G401.6 (cell line): Measurements from ENCODE around the gene PARD3.

Experiments used
- FAIRE-seq: peaks from 2 replicates; lab custom pipeline; 2012; peaks lifted over from hg19 to GRCh38; lab: Jason Lieb, UNC

PARD3 gene

DNA sequence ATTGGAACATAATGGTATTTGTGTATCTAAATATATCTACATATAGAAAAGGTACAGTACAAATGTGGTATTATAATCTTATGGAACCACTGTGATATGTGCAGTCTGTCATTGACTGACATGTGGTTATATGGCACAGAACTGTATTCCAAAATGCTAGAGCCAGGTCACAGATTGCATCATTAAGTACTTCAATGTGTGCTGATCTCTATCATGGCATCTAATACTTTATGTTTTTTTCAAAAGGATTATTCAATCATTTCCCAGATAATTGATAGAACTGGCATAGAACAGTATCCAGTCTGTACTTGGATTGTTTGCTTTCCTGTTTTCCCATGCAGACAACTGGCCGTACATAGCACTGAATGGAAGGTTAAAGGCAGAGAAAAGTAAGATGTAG, 662.7 kb downstream of the PARD3 start:
- no peak for FAIRE-seq

- FAIRE-seq = no peak
Observed at GRCh38 chr10:34151931-34152330, 663.2 kb downstream of the PARD3 start.

DNA sequence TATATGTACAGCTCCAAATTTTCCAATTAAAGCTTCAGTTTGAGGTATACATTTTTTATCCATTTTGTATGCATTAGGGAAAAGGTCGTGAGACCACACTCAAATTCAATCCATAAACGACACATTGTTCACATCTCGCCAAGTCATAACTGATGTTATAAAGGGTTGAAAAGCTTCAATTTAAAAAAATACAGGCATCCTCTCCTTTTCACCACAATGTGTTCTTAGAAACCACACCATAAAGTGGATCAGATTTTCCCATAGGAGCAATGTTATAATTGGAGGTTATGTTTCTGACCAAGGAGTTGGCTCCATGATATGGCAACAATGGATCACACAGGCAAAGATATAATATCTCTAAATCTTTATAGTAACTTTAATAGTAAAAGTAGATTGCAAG, 663.6 kb downstream of the PARD3 start:
- FAIRE-seq = no peak

GRCh38 chr10:34150103-34150502, 665.0 kb downstream of the PARD3 start:
- FAIRE-seq = no peak

DNA sequence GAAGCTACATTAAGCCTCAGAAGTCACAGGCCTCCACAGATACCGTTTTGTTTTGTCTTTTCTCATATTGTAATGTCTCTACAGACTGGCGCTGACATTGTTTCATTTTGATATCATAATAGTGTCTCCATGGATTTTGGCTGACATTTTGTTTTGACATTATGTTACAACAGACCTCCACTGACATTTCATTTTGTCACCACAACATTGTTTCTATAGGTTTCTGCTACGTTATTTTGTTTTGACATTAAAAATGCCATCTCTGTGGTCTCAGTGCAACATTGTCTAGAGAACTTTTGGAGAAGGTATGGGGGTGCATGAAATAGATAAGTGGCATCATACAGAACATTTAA, 666.8 kb downstream of the PARD3 start:
- no peak for FAIRE-seq

GRCh38 chr10:34147641-34148304, 667.3 kb downstream of the PARD3 start:
- FAIRE-seq = no peak

DNA sequence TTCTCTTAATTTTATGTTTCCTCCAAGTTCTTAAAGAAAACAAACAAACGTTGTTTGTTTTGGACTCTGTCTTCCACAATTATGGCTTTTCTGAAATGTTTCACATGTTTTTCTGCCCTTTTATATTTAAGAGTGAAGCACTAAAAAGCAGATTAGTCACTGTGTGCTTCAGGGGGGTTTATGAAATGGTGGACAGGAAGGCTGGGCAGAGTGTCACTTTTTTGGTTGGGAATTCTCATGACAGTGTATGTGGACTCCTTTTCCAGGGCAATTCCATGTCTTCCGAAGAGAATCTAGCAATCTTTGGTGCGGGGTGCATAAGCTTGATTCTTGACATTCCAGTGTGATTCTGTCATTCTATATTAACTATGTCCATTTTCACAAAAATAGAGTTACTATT, 669.4 kb downstream of the PARD3 start:
- FAIRE-seq = no peak

DNA sequence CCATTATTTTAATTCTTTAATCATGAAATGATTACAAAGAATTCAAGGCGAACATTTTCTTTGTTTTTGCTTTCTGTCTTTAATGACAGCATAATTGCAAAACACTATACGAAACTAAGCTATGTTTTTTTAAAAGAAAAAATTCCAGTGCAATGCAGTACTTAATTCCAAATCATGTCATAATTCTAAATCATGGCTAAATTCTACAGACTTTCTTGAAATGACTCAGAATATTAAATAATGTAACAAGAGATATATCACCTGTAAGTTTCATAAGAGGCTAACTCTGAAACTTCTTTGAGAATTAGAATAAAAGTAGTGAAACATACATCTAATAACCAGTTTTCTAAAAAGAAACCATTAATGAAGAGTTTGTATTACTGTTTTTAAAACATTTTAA, 671.6 kb downstream of the PARD3 start:
- no peak for FAIRE-seq

GRCh38 chr10:34141032-34141680, 673.9 kb downstream of the PARD3 start:
- no peak for FAIRE-seq

GRCh38 chr10:34139559-34139958, 675.5 kb downstream of the PARD3 start:
- FAIRE-seq = no peak

DNA sequence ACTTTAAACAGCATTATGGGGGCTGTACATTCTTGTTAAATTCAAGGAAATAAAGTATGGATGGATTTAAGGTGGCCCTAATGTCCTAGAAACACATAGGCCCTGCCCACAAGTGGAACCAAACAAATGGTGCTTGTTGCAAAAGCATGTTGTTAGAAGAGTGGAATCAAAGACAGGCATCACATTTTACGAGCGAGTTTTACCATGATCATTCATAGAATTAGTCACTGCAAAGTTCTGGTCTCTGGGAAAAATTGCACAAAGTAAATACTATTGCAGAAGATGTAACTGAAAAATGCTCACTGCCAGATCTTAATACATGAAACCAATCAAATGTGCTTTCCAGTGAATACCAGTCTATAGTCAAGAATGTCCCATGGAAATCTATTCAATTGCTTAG, 677.1 kb downstream of the PARD3 start:
- FAIRE-seq = no peak

- no peak for FAIRE-seq
Observed at GRCh38 chr10:34137201-34137600, 677.9 kb downstream of the PARD3 start.

DNA sequence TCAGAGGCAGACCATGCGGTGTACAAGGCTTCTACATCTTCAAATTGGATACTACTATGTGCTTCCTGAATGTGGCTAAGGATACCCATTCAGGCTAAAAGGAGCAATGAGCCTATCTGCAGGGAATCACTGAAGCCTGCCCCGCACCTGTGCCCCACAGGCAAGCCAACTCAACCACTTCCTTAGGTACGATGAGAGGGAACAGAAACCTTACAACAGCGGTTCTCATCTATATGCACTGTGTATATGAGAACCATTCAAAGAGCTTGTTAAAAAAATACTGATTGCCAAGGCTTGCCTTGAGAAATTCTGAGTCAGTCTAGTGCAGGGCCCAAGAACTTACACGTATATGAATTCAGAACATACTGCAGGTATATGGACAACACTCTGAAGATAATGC, 679.6 kb downstream of the PARD3 start:
- no peak for FAIRE-seq

- FAIRE-seq = no peak
Observed at GRCh38 chr10:34134602-34135001, 680.5 kb downstream of the PARD3 start.

GRCh38 chr10:34133406-34133805, 681.7 kb downstream of the PARD3 start:
- no peak for FAIRE-seq

GRCh38 chr10:34131152-34131551, 683.9 kb downstream of the PARD3 start:
- no peak for FAIRE-seq

- FAIRE-seq = no peak
Observed at GRCh38 chr10:34127676-34128075, 687.4 kb downstream of the PARD3 start.

GRCh38 chr10:34126371-34127151, 688.5 kb downstream of the PARD3 start:
- FAIRE-seq = no peak

GRCh38 chr10:34125702-34126101, 689.4 kb downstream of the PARD3 start:
- no peak for FAIRE-seq

GRCh38 chr10:34124522-34125035, 690.5 kb downstream of the PARD3 start:
- FAIRE-seq = no peak

DNA sequence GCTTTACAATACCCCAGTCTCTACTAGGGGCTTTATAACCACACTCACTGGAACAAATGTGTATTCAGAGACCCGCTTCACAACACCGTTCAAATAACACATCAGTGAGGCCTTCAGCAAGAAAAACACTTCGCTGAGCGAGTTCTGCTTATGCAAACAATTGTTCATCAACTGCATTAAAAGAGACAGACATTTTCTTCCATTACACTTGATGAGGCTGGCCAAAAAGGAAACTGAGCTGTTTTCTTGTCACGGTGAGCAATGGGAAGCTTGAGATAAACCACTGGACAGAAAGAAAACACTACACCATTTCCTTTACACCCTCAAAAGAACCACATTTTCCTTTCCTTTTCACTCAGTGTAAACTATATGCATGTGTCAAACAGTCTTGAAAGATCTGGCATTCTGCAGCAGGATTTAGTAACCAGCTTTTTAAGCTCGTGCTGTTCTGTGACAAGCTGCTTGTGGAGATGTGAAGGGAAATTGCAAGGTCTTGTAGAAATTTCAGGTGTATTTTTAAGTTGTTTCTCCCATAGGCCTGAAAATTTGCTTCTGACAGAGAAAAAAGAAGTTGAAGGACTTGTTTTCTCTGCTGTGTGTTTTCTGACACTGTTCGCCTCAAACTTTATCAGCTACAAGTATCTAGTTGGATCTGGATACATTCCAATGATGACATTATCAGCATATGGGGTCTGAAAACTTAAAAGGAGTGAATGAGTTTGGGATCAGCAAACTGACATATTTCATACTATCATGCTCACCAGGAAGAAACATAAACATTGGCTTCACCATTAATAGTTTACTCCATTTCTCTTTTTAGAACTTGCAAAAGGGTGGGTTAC, 693.1 kb downstream of the PARD3 start:
- no peak for FAIRE-seq

DNA sequence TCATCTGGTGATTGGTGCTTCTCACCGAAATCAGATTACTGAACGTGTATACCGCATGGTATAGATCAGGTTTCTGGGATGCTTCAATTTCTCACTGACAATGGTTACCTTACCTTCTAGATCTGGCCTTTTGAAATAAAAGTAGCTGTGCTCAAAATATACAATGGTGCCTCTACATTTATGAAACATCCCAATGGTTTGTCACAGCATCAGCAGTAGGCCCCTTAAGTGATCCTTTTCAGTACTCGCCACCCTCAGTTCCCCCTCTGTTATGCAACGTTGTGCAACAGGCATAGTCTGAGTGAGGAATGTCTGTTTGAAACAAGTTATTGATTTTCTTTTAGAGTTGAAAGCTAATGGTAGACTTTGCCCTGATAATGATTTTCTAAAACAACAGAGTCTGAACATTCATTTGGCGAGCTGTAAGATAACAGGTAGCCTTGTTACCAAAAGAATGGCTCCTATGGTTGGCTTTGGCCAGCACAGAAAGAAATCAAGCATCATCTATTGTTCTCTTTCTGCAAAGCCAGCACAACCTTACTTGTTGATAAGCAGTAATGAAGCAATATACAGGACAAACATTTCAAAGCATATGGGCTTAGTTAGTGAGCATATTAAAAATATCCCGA, 693.9 kb downstream of the PARD3 start:
- no peak for FAIRE-seq
